Lower lobe of right lung (tissue), 2 donors: ENCODE data around the gene PFDN1. TPM values are rescaled to one million over a fixed set of nuclear protein-coding genes. Genes with fewer than 3 reads are reported as not detected.

Experiments
- ATAC-seq, 2 donors: fragments of 200-7000 bp; cut with Tn5 transposase; one replicate each; pipeline ENCODE4 v1.9.1; 2020 to 2022; ENCODE audit warnings: mild to moderate bottlenecking in 2 of 2, moderate library complexity in 2 of 2
- DNase-seq: peaks from one replicate; pipeline ENCODE4 v3.0.0-alpha.2; 2020
- H3K27ac ChIP-seq: fragments of 200-600 bp; one replicate; pipeline ENCODE4 v1.8.0; 2022
- H3K27me3 ChIP-seq: fragments of 200-600 bp; one replicate; pipeline ENCODE4 v1.8.0; 2022; ENCODE audit warnings: low read depth
- H3K36me3 ChIP-seq: fragments of 200-600 bp; one replicate; pipeline ENCODE4 v1.8.0; 2022; ENCODE audit warnings: mild to moderate bottlenecking
- H3K4me1 ChIP-seq: fragments of 200-600 bp; one replicate; pipeline ENCODE4 v1.8.0; 2022
- H3K4me3 ChIP-seq: fragments of 200-600 bp; one replicate; pipeline ENCODE4 v1.8.0; 2022; ENCODE audit warnings: mild to moderate bottlenecking
- H3K9me3 ChIP-seq: fragments of 200-600 bp; one replicate; pipeline ENCODE4 v1.8.0; 2022
- intact Hi-C: fragments of 100-400 bp; cut with DNase I; formaldehyde crosslinking; loops from one replicate; pipeline ENCODE4 v1.11.0; 2022
- total RNA-seq: library from RNA; stranded (reverse); fragmentation: NEBNext Ultra II Directional; extraction: Animal tissue kit (Norgen Biotek cat#: 25700); gene quantifications from one replicate; pipeline ENCODE4 v1.2.1, GENCODE V29; 2021
- TF ChIP-seq, protein P1 (sequence below): fragments of 200-600 bp; IDR thresholded peaks from one replicate; pipeline ENCODE4 v1.8.0; 2022; ENCODE audit warnings: antibody characterized with exemption, mild to moderate bottlenecking
- donor health status: DM: no; HTN: yes; CAD: no; lungs with severe emphysema.

PFDN1 gene
- total RNA-seq, 1 donor from 2014 or later, result 47.1 TPM

DNA sequence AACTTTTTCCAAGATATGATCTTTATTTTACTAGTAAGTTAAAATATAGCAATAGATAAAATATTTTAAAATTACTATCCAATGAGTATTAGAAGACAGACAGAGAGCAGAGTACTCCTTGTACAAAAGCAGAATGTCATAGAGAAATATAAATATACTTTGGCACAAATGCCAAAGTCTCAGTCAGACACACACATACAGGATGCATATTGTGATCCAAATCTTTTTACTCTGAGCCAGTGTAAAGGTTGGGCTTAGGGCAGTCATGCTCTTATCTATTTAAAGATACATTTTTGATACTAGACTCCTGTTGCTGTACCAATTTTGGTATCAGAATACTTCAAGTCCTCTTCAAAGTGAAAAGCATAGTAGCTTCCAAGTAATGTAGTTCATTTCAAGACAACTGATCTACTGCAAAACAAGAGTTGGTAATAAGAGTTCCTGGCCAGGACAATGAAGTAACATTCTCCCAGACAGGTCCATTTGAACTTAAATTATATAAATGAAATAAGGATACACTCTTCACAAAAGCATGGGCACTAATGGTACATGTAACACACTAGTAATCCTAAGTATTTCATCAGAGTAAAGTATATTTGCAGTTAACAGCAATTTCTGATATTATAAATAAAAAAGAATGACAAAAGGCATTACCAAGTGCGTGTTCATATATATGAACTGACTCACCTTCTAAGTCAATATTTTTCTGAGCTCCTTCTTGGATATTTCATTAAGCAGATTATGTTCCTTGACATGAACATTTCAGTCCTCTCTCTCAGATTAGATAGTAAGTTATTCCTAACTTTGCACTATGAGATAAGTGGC lies 10.5 kb downstream of the PFDN1 start:
- H3K9me3 ChIP-seq, result no peaks in the 10 kb centered on the region
- DNase-seq (no peak), ATAC-seq (peak in 1 of 2 donors; percentile 16)
- no peak overlapping the region for H3K27ac ChIP-seq
- H3K36me3 ChIP-seq, result no peaks in the 10 kb centered on the region
- TF ChIP-seq, protein P1, sequence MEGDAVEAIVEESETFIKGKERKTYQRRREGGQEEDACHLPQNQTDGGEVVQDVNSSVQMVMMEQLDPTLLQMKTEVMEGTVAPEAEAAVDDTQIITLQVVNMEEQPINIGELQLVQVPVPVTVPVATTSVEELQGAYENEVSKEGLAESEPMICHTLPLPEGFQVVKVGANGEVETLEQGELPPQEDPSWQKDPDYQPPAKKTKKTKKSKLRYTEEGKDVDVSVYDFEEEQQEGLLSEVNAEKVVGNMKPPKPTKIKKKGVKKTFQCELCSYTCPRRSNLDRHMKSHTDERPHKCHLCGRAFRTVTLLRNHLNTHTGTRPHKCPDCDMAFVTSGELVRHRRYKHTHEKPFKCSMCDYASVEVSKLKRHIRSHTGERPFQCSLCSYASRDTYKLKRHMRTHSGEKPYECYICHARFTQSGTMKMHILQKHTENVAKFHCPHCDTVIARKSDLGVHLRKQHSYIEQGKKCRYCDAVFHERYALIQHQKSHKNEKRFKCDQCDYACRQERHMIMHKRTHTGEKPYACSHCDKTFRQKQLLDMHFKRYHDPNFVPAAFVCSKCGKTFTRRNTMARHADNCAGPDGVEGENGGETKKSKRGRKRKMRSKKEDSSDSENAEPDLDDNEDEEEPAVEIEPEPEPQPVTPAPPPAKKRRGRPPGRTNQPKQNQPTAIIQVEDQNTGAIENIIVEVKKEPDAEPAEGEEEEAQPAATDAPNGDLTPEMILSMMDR, result no peak
- H3K27me3 ChIP-seq, result no peaks in the 10 kb centered on the region
- peaks cover 47% of the 10 kb centered on the region for H3K4me1 ChIP-seq
- intact Hi-C loops, result no loop called here
- H3K4me3 ChIP-seq, result no peak overlapping the region

DNA sequence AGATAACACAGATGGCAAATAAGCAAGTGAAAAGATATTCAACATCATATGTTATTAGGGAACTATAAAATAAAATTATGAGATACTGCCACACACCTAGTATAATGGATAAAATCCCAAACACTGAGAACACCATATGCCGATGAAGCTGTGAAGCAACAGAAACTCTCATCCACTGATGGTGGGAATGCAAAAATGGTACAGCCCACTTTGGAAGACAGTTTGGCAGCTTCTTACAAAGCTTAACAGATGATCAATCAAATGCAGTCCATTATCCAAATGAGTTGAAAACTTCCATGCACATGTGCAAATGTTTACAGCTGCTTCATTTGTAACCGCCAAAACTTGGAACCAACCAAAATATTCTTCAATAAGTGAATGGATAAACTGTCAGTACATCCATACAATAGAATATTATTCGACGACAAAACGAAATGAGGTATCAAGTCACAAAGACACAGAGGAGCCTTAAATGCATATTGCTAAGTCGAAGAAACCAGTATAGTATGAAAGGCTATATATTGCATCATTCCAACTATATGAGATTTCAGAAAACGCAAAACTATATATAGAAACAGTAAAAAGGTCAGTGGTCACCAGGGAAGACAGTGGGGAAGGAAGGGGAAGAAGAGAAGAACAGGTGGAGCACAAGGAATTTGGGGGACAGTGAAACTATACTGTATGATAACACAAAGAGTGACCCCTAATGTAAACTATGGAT lies 14.9 kb downstream of the PFDN1 start:
- intact Hi-C loops, result no loop called here
- H3K4me3 ChIP-seq, result no peak overlapping the region
- TF ChIP-seq, protein P1, result no peak
- H3K9me3 ChIP-seq, result no peaks in the 10 kb centered on the region
- ATAC-seq (no peak), DNase-seq (no peak)
- no peak overlapping the region for H3K27ac ChIP-seq
- H3K4me1 ChIP-seq, result peaks cover 33% of the 10 kb centered on the region
- no peaks in the 10 kb centered on the region for H3K27me3 ChIP-seq
- no peaks in the 10 kb centered on the region for H3K36me3 ChIP-seq

DNA sequence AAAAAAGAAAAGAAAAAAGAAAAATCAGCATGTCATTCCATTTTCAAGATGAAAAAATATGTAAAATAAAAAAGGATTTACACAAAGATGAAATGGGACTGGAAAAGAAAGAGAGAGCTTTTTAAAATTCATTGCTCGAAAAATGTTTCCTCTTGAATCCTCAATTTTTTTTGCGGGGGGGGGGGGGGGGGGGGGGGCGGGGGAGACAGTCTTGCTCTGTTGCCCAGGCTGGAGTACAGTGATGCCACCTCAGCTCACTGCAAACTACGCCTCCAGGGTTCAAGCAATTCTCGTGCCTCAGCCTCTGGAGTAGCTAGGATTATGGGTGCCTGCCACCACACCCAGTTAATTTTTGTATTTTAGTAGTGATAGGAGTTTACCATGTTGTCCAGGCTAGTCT lies 16.5 kb downstream of the PFDN1 start:
- Histone ChIP-seq H3K4me1 (peaks cover 18% of the 10 kb centered on the region), H3K36me3 (no peaks in the 10 kb centered on the region), H3K27ac (no peak overlapping the region), H3K4me3 (no peak overlapping the region), H3K27me3 (no peaks in the 10 kb centered on the region), H3K9me3 (no peaks in the 10 kb centered on the region)
- TF ChIP-seq, protein P1, result no peak
- ATAC-seq (no peak), DNase-seq (no peak)
- intact Hi-C loops, result no loop called here

DNA sequence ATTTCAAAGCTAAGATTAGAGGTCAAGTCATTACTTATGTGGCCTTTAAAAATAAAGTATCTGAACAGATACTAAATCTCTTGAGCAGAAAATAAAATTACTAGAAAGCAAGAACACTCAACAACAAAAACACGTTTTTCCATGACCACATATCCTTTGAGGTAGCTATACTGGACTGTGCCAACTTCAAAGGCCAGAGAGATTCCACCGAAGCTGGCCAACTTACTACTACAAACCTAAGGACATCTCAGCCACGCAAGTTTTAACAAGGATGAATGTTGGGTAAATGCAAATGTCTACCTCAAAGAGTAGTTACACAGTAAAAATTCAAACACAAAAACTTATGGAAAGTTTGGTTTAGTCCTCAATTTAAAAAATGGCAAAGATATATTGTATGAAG lies 18.9 kb downstream of the PFDN1 start:
- Histone ChIP-seq H3K27me3 (no peaks in the 10 kb centered on the region), H3K4me3 (no peak overlapping the region), H3K4me1 (peaks cover 14% of the 10 kb centered on the region), H3K36me3 (peaks cover 15% of the 10 kb centered on the region), H3K9me3 (no peaks in the 10 kb centered on the region), H3K27ac (no peak overlapping the region)
- intact Hi-C loops, result no loop called here
- DNase-seq (no peak), ATAC-seq (no peak)
- TF ChIP-seq, protein P1, result no peak

DNA sequence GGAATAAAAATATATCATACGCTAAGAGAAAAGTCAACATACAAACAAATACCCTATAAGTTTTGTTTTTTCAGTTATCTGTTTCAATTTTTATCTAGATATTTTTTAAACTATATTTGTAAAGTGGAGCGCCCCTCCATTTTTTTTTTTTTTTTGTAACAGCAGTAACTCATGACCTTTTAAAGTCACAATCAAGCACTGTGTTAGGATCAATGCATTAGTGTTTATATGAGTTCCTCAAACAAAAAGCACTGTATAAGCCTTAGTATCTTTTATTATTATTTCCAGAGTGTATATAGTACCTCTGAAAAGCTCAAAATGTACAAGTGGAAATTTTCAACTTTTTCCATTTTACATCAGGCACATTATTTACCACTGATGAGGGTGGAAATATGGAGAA lies 20.6 kb downstream of the PFDN1 start:
- Histone ChIP-seq H3K36me3 (peaks cover 15% of the 10 kb centered on the region), H3K27me3 (no peaks in the 10 kb centered on the region), H3K9me3 (no peaks in the 10 kb centered on the region), H3K4me1 (peaks cover 14% of the 10 kb centered on the region), H3K4me3 (no peak overlapping the region), H3K27ac (no peak overlapping the region)
- intact Hi-C loops, result no loop called here
- ATAC-seq (no peak), DNase-seq (no peak)
- TF ChIP-seq, protein P1, result no peak
